Measurements from ENCODE around the gene RPL3.

RPL3 gene

DNA sequence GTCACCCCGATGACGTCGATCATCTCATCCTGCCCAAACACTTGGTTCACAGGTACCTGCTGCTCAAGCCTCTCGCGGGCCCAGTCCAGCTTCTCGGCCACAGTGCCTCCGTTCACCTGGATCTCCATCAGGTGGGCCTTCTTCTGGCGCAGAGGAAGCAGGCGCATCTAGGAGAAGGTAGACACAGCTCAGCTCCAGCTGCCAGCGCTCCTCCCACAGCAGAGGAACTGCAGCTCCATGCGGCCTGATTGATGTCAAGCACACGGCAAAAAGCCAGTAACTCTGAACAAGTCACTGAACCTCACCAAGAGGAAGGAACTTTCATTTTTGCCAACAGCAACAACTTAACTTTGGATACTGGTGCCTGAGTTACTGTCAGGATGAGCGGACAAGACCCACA lies 4.0 kb downstream of the RPL3 start:
- DNase-seq = no peak

DNA sequence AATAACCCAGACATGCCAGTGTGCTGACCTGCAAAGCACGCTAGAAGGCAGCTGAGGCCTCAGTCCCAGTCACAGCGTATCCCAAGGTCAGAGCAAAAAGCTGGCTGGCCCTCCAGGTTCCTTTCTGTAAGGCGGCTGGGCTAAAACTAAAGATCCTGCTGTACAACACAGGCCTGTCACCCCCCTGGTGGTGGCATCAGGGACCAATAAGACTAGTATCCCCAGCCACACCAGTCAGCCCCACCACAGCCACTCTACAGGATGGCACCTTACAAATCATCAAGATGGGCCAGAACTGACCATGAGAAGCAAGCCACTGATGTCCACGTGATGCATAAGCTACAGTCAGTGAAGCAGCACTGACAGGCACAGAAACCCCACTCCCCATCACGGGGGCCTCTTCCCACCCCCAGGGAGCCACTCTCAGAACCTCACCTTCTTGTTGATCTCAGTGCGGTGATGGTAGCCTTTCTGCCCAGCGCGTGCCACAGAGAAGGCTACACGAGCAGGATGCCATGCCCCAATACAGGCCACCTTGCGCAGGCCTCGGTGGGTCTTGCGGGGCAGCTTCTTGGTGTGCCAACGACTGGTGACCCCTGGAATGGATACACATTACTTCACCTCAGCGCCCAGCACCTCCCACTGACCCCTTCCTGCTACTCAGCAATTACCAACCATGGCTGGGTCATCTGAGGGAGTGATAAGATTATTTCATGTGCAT lies 5.0 kb downstream of the RPL3 start:
- DNase-seq = no peak

DNA sequence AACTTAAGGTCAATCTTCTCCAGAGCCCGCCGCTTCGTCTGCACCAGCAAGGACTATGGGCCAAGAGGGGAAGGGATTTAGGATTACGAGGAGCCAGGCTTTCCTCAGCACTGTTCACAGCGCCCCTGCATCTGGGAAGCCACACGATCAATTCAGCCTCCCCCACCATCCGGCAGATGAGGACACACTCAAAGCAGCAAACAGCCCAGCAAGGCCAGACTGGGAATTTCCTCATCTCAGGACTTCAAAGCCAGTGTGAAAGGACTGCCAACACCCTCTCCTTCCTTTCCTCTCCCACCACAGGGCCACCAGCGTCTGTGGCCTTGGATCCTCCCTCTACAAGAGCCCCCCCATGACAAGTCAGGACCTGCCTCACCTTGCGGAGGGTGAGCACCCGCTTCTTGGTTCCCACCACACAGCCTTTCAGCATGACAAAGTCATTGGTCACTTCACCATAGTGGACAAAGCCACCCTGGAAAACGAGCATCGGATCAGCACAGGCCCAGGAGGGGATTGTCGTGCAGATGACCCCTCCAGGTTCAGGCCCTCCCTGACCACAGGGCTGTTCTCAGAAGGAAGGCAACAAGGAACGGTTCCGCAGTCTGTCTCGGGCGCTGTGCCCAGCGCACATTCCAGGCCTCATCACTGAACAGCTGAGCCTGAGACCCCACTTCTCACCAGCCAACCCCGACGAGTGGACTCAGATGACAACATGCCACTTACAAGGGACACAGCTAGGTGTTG lies 6.0 kb downstream of the RPL3 start:
- no peak for DNase-seq

DNA sequence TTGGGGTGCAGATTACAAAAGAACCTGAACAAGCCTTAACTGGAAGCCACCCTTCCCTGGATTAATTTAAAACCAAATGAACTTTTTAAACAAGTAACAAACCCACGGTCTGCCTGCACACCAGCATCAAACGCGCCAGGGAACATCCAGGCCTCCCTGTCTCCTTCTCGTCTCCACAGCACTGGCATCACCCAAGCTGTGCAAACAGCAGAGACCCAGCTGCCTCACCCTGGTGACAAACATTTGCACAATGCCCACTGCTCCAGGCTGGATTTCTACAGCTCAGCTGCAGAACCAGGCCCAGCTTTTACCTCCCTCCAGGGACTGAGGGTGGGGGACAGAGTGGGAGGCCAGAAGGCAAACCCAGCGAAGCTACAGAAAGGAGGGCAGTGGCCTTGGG lies 7.0 kb downstream of the RPL3 start:
- DNase-seq = no peak

DNA sequence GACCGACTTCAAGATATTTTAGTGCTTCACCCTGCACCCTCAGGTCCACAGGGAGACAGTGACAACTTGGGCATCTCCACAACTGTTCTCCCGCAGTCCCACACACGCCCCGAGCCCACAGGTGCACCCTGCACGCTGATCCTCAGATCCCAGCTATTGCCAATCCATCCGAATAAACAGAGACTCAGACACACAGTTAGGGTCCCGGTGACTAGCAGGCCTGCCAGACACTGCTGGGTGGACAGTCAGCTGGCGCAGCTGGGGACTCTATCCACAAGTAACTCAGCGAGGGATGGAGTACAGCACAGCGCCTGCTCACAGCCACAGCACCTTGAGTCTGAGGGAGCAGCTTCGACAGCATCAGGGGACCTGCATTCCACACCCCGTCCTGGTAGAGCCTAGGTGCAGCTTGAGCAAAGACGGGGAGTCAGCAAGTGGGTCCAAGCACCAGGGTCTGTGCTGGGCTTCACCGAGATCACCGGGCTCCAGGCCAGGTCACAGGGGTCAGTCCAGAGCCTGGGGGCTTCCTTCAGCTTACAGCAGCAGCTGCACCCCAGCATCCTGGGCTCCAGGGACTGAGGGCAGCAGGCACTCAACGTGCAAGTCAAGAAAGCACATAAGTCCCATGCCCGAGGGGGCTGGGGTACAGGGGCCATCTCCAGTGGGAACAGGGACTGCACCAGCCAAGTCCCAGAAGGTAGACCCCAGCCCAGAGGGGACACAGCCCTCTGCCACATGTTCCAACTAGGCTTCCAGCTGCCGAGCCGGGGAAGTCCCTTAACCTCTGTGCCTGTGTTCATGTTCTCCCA lies 7.6 kb downstream of the RPL3 start:
- DNase-seq = no peak

DNA sequence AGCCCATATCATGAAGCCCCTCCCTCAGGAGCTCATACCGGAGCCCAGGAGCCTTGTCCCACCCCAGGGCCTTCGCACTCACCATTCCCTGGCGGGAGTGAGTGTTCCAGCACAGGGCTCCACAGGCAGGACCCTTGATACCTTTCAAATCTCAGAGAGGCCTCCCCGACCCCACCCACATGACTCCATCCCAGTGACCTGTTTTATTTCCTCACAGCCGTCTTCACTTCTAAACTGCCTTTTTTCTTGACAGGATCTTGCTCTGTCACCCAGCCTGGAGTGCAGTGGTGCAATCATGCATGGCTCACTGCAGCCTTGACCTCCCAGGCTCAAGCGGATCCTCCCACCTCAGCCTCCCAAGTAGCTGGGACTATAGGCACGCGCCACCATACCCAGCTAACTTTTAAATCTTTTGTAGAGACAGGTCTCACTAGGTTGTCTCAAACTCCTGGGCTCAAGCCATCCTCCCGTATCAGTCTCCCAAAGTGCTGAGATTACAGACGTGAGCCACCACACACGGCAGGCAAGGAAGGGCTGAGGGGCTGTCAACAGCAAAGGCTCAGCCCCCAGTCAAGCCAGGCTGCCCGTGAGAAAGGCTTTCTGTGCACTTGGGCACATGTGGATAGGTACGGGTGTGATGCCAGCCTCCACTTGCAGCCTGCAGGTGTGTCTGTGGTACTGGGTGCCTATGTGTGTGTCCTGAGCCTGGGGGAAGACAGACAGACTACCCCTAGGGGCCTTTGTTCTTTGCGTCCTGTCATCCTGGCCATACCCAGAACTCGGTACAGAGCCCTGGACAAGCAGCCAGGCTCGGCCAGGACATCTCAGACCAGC lies 9.3 kb downstream of the RPL3 start:
- no peak for DNase-seq

DNA sequence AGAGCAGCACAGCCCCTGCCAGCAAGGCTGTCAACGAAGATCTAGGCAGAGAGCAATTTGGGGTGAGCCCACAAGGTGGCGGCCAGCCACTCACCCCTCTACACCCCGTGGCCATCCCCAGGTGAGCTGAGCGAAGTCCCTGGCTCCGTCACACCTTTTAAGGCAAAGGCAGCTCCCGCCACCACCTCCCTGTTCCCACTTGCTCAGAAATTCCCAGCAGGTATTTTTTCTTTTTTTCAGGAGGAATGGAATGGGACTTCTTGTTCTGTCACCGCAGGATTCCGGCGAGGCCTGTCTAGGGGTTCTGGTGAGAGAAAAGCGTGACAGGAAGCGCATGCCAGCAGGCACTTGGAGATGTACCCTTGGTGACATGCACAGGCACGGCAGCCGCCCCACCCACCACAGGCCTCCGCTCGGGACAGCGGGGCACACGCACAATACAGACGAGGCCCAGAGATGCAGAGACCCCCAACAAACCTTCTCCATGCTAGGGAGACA lies 10.0 kb downstream of the RPL3 start:
- DNase-seq = no peak

DNA sequence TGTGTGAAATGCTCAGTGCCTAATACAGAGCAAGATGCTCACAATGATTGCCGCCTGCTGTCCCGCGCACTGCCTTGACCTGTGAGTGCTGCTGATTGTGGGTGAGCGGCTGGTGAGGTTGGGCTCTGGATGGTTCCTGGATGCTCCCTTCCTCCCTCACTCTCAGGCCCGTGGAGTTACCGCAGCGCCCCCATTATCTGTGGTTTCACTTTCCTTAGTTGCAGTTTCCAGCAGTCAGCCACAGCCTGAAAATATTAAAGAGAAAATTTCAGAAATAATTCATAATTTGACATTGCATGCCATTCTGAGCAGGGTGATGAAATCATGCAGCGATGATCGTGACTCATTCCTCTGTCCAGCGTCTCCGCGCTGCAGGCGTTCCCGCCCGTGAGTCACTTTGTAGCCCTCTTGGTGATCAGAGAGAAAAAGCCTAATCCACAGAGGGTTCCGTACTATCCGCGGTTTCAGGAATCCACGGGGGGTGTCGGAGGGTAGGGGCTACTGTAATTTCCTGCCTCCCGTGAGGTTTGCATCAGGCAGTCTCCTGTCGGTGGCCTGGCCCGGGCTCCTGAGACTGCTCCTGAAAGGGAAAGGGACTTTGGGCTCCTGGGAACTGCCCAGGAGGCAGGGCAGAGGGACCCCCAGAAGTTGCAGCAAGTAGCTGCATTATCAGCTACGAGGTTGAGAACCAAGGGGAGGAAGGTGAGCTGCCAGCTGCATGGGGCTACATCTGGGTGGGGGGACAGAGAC lies 10.6 kb downstream of the RPL3 start:
- no peak for DNase-seq

DNA sequence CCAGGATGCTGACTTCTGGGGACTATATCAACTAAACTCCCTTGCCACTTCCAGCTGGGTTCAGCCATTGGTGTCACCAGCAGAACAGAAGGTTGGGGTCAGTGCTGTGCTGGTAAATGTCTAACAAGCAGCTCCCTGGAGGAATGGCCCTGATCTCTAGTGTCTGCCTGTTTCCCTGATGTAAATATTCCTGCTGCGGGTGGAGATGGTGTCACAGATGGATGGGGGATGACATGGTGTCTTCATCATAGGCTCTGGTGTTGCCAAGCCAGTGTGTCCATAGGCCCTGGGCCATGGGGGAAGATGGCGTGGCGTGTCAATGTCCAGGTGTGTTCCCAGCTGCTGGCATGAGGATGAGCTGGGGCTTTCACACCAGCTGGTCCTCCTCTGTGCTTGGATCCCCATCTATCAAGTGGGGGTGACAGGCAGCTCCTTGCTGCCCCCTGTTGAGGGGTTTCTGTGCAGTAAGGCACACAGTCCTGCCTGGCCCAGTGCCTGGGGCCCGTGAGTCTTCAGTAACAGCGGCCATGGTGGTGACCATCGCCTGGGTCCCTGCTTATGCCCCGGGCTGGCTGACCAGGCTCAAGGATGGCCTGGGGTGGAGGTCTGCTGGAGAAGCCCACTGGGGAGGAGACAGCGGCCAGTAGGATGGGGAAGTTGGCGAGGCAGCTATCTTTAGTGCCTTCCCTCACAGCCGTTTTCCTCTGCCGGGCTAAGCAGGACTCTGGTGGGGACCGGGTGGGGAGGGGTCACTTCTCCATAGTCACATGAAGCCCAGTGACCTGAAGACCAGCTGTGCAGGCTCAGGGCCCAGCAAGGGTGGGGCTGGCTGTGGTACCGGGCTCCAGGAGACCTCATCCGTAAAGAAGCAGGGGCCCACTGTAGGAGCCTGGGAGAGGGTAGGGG lies 12.7 kb downstream of the RPL3 start:
- no peak for DNase-seq

DNA sequence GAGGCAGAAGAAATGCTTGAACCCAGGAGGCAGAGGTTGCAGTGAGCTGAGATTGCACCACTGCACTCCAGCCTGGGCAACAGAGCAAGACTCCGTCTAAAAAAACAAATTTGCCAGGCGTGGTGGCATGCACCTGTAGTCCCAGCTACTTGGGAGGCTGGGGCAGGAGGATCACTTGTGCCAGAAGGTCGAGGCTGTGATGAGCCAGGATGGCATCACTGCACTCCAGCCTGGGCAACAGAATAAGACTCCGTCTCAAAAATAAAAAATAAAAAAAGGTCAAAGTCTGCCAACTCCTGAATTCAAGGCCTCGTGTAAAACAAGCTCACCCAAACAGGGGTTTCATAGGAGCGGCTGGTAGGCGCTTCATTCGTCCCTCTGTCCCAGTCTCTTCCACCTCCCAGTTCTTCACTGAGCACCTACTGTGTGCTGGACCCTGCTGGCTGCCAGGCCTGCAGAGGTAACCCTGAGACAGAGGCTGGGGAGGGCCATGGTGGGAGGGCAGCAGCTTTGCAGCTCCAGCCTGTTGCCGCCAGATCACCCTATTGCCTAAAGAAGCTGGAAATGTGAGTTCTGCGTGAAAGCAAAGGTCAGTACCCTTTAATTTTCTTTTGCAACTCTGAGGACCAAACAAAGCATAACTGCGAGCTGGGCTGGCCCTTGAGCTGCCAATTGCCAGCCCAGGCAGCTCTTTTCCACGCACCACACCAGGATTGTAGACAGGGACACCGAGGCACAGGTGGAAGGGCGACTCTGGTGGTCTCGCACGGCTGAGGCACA lies 15.3 kb downstream of the RPL3 start:
- no peak for DNase-seq

DNA sequence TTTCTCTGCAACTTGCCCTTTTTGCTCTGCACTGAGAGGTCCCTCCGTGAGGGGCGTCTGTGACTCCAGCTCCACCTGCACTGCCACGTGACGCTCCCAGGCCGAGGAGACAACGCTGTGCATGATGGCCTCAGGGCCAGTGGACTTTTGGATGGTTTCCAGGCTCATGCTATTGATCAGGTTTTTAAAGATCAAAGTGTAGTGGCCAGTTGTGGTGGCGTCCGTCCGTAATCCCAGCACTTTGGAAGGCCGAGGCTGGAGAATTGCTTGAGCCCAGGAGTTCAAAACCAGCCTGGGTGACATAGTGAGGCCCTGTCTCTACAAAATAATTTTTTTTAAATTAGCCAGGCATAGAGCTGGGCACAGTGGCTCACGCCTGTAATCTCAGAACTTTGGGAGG lies 16.1 kb downstream of the RPL3 start:
- DNase-seq = no peak

DNA sequence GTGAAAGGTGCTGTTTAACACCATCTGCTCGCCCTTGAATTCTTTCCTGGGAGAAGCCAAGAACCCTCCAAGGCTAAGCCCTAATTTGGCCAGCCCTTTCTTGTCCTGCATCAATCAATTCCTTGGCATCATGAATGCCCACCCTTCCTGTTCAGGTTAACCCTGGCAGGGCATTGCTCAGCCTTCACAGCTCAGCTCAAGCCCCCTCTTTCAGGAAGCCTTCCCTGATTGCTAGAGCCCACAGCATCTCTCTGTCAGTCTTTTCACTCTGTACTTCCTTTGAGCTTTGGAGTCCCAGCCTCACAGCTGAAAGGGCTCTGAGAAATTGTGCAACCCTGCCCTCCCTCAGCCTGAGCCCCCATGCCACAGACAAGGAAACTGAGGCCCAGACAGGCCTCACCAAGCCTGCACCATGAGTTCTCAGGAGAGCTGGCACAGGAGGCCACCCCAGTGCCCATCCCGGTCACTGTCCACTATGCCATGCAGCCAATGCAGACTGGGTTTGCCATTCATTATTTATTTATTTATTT lies 16.9 kb downstream of the RPL3 start:
- DNase-seq = no peak

DNA sequence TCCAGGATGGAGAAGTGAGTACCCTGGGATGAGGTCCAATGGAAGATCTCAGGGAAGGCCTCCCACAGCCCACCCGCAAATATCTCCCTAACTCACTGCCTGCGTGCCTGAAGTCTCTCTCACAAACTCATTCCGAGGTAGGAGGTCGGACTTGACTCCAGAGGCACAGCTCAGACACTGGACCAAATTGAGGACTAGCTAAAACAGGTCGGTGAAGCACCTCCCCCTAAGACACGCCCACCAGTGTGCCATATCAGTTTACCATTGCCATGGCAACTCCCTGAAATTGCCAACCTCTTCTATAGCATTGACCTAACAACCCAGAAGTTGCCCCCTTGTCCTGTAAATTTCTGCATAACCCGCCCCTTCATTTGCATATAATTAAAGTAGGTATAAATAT lies 17.5 kb downstream of the RPL3 start:
- no peak for DNase-seq

DNA sequence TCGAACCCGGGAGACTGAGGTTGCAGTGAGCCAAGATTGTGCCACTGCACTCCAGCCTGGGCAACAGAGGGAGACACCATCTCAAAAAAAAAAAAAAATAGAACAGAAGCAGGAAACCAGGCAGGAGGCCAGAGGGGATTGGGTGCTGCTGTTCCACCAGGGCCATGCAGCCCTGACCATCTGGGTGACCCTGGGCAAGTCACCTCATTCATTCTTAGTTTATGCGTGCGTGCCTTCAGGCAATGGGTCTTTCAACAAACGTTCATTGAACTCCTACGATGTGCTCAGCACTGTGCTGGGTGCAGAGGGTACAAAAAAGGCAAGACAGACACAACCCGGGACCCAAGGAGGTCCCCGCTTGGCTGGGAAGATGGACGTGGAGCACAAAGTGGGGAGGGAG lies 18.3 kb downstream of the RPL3 start:
- DNase-seq = no peak

DNA sequence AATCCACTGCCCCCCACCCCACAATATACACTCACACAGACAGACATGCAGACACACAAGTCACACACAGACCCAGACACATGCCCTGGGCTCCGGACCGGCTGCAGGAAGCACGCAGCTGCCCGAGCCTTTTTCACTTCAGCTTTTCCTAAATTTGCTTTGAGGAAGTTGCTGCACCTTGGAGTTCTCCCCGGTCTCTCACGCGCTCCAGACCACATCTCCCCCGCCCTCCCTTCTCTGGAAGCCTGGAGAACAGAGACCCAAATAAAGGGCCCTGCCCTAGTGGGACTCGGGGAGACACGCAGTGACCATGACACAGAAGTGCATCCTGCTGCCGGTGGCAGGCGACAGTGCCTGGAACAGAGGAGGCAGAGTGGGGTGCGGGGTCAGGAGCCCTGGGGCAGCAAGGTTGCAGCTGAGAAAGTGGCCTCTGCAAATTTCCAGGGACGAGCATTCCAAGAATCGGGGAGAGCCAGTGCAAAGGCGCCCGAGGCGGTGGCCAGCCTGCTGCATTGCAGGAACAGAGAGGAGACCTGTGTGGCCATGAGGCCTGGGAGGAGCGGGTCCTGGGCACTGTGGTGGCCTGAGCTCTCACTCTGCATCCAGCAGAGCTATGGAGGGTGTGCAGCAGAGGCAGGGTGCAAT lies 19.1 kb downstream of the RPL3 start:
- DNase-seq = no peak

DNA sequence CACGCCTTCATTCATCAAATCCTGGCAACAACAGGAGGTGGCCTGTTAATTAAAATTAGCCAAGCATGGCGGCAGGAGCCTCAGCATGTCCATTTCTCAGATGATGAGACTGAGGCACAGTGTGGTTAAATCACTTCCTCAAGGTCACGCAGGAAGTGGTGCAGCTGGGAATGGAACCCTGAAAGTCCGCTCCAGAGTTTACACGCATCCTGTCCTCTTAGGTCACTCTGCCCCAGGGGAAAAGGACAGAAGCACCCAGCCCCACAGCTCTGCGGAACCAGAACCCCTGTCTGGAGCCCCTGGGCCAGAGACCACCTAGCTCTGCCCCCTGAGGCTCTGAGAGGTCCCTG lies 19.6 kb downstream of the RPL3 start:
- DNase-seq = no peak

DNA sequence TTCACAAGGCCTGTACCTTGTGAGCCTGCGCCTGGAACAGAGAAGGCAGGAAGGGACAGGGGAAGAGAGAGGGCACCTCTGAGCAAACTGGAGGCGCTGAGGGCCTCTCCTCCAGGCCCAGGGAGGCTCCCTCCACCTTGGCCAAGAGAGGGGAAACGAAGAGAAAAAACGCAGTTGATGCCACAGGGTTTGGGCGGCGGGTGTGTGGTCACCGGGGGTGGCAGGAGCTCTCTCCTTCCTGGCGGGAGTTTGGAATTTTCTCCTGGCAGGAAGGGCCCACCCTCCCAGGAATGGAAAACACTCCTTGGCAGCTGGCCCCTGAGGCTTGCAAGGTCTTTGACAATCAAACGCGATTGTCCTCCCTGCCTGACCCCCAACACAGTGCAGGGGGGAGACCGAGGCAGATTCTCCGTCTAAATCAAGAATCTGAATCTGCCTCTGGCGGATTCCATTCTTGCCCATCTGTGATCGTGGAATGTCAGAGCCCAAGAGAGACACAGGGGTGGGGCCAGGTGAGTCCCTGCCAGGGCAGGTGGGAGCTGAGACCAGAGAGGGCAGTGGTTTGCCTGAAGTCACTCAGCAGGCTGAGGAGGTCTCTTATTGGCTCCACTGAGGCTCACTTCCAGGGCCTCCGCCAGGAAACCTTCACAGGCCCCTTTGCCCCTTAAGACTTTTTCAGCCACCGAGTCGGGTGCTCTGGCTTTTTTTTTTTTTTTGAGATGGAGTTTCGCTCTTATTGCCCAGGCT lies 21.0 kb downstream of the RPL3 start:
- no peak for DNase-seq

DNA sequence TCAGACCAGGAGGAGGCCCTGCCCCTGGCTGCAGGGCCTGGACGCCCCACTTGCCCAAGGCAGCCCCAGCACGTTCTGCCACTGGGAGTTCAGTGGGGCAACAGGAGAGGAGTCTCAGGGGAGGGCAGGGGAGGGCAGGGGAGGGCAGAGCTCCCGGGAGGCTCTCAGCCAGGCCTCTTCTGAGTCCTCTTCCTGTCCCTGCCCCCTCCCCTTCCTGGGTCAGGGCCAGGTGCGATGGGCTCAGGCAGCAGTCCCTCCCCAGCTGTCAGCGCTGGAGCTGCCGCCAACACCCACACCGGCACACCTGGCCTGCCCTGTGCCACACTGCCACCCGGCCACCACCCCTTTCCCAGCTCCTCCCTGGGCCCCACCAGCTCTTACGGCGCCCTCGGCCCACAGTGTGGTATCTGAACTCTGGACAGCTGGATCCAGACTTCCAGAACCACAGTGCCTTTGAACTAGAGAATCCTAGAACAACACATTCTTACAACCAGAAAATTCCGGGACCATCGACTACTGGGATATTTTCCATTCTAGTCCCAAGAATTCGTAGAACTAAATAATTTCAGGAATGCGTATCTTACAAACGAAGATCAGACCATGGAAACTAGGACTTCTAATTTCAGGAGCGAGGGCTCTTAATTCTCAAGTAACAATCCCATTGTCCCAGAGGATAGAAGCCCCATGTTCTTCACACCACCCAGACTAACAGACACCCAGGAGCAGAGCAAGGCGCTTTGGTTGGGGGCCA lies 21.8 kb downstream of the RPL3 start:
- no peak for DNase-seq

Measured in NCI-H1417 treated with DMSO at 0.1 percent for 48 hours (cell line).